Renal cortical epithelial cell (primary cell): ENCODE measurements around the gene VNN1. TPM values are rescaled to one million over a fixed set of nuclear protein-coding genes. Genes with fewer than 3 reads are reported as not detected.
A peak's percentile ranks its signal among the peaks of the same experiment; 100 is the strongest.

Source experiments
- DNase-seq: peaks from one replicate; pipeline ENCODE4 v3.0.0-alpha.2; 2011; ENCODE audit warnings: low read depth
- total RNA-seq: library from RNA; depleted of rRNA; stranded (reverse); fragments of >200 nt; gene quantifications from 2 replicates; pipeline ENCODE4 v1.2.3, GENCODE V29; 2014

Gene VNN1
- total RNA-seq: 2.2 and 4.5 TPM in 2 replicates

- DNase-seq: peak; percentile 68
These were observed at the start of gene VNN1 for GRCh38 chr6:132713352-132714134. TSS of gene VNN1 (minus strand) at chr6:132714055. CDS start at chr6:132714035, 20 bp downstream.

- no peak for DNase-seq
These were observed 49.4 kb upstream of the VNN1 start for GRCh38 chr6:132763269-132763668.

GRCh38 chr6:132760256-132760655 is 46.4 kb upstream of the VNN1 start:
- no peak for DNase-seq

- no peak for DNase-seq
These were observed 44.8 kb upstream of the VNN1 start for GRCh38 chr6:132758689-132759088.

- DNase-seq: no peak
These were observed 38.4 kb upstream of the VNN1 start for GRCh38 chr6:132752255-132752654.

GRCh38 chr6:132751828-132752227 is 38.0 kb upstream of the VNN1 start:
- DNase-seq: no peak

- DNase-seq: no peak
These were observed 37.5 kb upstream of the VNN1 start for GRCh38 chr6:132751306-132751705.

GRCh38 chr6:132750455-132751248 is 36.8 kb upstream of the VNN1 start:
- DNase-seq: peak; percentile 12

- no peak for DNase-seq
These were observed 35.3 kb upstream of the VNN1 start for GRCh38 chr6:132749111-132749510.

- no peak for DNase-seq
These were observed 34.6 kb upstream of the VNN1 start for GRCh38 chr6:132748446-132748845.

GRCh38 chr6:132746048-132746447 is 32.2 kb upstream of the VNN1 start:
- DNase-seq: peak; percentile 75

GRCh38 chr6:132742495-132742894 is 28.6 kb upstream of the VNN1 start:
- DNase-seq: no peak

GRCh38 chr6:132741281-132741680 is 27.4 kb upstream of the VNN1 start:
- no peak for DNase-seq

- DNase-seq: peak; percentile 84
These were observed 22.4 kb upstream of the VNN1 start for GRCh38 chr6:132736239-132736638.

GRCh38 chr6:132734694-132735236 is 20.9 kb upstream of the VNN1 start:
- DNase-seq: peak; percentile 78

GRCh38 chr6:132733814-132734213 is 20.0 kb upstream of the VNN1 start:
- no peak for DNase-seq

GRCh38 chr6:132733283-132733682 is 19.4 kb upstream of the VNN1 start:
- no peak for DNase-seq

- DNase-seq: peak; percentile 41
These were observed 17.2 kb upstream of the VNN1 start for GRCh38 chr6:132731086-132731485.

GRCh38 chr6:132730560-132730959 is 16.7 kb upstream of the VNN1 start:
- peak; percentile 94 for DNase-seq

GRCh38 chr6:132728616-132729015 is 14.8 kb upstream of the VNN1 start:
- DNase-seq: no peak

- no peak for DNase-seq
These were observed 12.7 kb upstream of the VNN1 start for GRCh38 chr6:132726608-132726975.

GRCh38 chr6:132725947-132726607 is 12.2 kb upstream of the VNN1 start:
- no peak for DNase-seq
